ENCODE measurements around the gene SFXN5.

DNA sequence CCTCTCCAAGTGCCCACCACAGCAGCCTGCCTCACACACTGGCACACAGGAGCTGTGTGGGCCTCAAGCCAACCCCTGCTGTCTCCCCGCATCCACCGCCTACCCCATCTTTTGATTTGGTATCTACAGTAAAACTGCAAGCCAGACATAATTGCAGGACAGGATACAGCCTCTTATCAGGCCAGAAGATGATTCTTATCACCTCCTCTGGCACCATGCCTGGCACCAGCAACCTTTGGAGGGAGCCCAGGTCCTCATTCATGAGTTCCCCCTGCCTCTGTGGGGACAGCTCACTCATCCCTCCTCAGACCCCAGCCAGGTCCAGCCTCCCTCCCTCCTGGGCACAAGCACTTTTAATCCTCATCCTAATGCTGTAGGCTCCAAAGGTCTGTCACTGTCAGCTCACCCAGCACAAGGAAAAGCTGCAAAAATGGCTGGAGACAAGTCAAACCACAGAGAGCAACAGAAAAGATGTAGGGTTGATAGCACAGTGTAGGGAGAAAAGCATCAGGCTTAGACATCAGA, 31.6 kb upstream of the SFXN5 start:
- TF ChIP-seq POLR2A (IDR thresholded peaks at IDR 0.05), result no peak
- TF ChIP-seq, protein P1, sequence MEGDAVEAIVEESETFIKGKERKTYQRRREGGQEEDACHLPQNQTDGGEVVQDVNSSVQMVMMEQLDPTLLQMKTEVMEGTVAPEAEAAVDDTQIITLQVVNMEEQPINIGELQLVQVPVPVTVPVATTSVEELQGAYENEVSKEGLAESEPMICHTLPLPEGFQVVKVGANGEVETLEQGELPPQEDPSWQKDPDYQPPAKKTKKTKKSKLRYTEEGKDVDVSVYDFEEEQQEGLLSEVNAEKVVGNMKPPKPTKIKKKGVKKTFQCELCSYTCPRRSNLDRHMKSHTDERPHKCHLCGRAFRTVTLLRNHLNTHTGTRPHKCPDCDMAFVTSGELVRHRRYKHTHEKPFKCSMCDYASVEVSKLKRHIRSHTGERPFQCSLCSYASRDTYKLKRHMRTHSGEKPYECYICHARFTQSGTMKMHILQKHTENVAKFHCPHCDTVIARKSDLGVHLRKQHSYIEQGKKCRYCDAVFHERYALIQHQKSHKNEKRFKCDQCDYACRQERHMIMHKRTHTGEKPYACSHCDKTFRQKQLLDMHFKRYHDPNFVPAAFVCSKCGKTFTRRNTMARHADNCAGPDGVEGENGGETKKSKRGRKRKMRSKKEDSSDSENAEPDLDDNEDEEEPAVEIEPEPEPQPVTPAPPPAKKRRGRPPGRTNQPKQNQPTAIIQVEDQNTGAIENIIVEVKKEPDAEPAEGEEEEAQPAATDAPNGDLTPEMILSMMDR (IDR thresholded peaks at IDR 0.05), result no peak

Data from right lobe of liver (tissue), 4 donors.